ENCODE data around the gene TLR6. TPM values are rescaled to one million over a fixed set of nuclear protein-coding genes. Genes with fewer than 3 reads are reported as not detected.

The TLR6 gene
- total RNA-seq, 1 experiment from 2014 or later, result 0.03 TPM

GRCh38 chr4:38774181-38774955 is 82.2 kb downstream of the TLR6 start:
- in situ Hi-C loops (cut with HindIII; ENCODE audit: low sequenced_read_pairs), result no loop called here

More at GRCh38 chr4:38774181-38774955, 82.2 kb downstream of the TLR6 start:
- no peak for DNase-seq (ENCODE audit: low spot score)

Other genes starting within 250 kb of the TLR6 start
- 3.0 and 5.1 TPM in 2 replicates for gene KLF3, start 192.6 kb downstream of the TLR6 start, total RNA-seq (2014; rRNA removed; shearing (Covaris generic))
- gene TLR10, start 73.8 kb downstream of the TLR6 start, total RNA-seq (2014; rRNA removed; shearing (Covaris generic)), result not detected in 2 replicates
- gene TLR1, start 52.0 kb downstream of the TLR6 start, total RNA-seq (2014; rRNA removed; shearing (Covaris generic)), result not detected in 2 replicates
- 8.7 and 9.2 TPM in 2 replicates for gene FAM114A1, start 11.0 kb upstream of the TLR6 start, total RNA-seq (2014; rRNA removed; shearing (Covaris generic))
- gene TMEM156, start 175.6 kb upstream of the TLR6 start, total RNA-seq (2014; rRNA removed; shearing (Covaris generic)), result 0.07 TPM in 1 of 2 replicates, not detected in the other
- gene KLHL5, start 205.4 kb upstream of the TLR6 start, total RNA-seq (2014; rRNA removed; shearing (Covaris generic)), result 68.1 and 91.7 TPM in 2 replicates